Transverse colon (tissue), 4 donors: ENCODE measurements around the gene TPCN2.

Source experiments
- EP300 ChIP-seq: sonication (generic); formaldehyde crosslinking; IDR thresholded peaks from one replicate; pipeline ENCODE4 v1.6.1; 2017; ENCODE audit warnings: antibody characterized with exemption, low read depth
- POLR2A ChIP-seq: fragments of 450-650 bp; IDR thresholded peaks from one replicate; pipeline ENCODE4 v1.6.1; 2016; ENCODE audit warnings: antibody characterized with exemption, mild to moderate bottlenecking, moderate library complexity
- POLR2AphosphoS5 ChIP-seq, 3 donors: sonication (generic); formaldehyde crosslinking; IDR thresholded peaks; one replicate each; pipeline ENCODE4 v1.6.1; 2016; ENCODE audit warnings: antibody characterized with exemption in 3 of 3
- TF ChIP-seq, protein P1 (sequence below), 5 experiments: fragments of 200-600 bp in 3 of 5; fragments of 450-650 bp in 2 of 5; sonication (generic) in 3 of 5; IDR thresholded peaks; 1 replicate in 2 of 5; 2 replicates in 3 of 5; pipeline ENCODE4 v1.5.1; 2016 to 2017; ENCODE audit warnings: antibody characterized with exemption in 5 of 5, inconsistent platforms in 3 of 5, mild to moderate bottlenecking in 2 of 5, moderate library complexity in 1 of 5

DNA sequence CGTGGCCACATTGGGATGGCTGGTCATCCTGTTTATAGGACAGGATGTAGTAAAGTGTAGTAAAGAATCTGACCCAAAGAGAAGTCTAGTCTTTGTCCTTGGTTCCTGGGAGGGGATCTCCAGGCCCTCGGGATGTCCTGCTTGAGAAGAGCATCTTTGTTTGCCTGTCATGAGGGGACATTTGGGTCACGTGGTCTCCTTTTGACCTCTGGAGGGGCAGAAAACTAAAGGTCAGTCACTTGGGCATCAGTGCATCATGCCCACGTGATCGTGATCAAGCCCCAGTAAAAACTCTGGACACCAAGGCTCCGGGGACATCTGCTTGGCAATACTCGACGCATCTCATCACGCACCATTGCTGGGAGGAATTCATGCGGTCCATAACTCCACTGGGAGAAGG is 116.1 kb downstream of the TPCN2 start:
- TF ChIP-seq, protein P1, sequence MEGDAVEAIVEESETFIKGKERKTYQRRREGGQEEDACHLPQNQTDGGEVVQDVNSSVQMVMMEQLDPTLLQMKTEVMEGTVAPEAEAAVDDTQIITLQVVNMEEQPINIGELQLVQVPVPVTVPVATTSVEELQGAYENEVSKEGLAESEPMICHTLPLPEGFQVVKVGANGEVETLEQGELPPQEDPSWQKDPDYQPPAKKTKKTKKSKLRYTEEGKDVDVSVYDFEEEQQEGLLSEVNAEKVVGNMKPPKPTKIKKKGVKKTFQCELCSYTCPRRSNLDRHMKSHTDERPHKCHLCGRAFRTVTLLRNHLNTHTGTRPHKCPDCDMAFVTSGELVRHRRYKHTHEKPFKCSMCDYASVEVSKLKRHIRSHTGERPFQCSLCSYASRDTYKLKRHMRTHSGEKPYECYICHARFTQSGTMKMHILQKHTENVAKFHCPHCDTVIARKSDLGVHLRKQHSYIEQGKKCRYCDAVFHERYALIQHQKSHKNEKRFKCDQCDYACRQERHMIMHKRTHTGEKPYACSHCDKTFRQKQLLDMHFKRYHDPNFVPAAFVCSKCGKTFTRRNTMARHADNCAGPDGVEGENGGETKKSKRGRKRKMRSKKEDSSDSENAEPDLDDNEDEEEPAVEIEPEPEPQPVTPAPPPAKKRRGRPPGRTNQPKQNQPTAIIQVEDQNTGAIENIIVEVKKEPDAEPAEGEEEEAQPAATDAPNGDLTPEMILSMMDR (IDR thresholded peaks at IDR 0.05): no peak
- TF ChIP-seq EP300 (no peak), POLR2A (no peak), POLR2AphosphoS5 (IDR thresholded peaks at IDR 0.05) (no peak)
